ENCODE results near the gene TBCK.

The TBCK gene

GRCh38 chr4:106048250-106048971, 267.6 kb downstream of the TBCK start:
- TF ChIP-seq, protein P1, sequence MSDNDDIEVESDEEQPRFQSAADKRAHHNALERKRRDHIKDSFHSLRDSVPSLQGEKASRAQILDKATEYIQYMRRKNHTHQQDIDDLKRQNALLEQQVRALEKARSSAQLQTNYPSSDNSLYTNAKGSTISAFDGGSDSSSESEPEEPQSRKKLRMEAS (IDR thresholded peaks at IDR 0.05): no peak
- TF ChIP-seq USF1 (IDR thresholded peaks at IDR 0.05) (no peak), FOXM1 (IDR thresholded peaks at IDR 0.05; ENCODE audit: borderline replicate concordance, low read depth) (no peak), TCF12 (IDR thresholded peaks at IDR 0.05; ENCODE audit: low read depth) (no peak), CEBPB (IDR thresholded peaks at IDR 0.05) (no peak), YY1 (IDR thresholded peaks at IDR 0.05; ENCODE audit: low read depth) (no peak), RAD21 (IDR thresholded peaks at IDR 0.05; ENCODE audit: low read depth) (no peak), NFIC (IDR thresholded peaks at IDR 0.05) (no peak), TEAD4 (IDR thresholded peaks at IDR 0.05) (no peak), EGR1 (IDR thresholded peaks at IDR 0.05) (no peak), EP300 (IDR thresholded peaks at IDR 0.05; ENCODE audit: borderline replicate concordance) (no peak), ZBTB7A (IDR thresholded peaks at IDR 0.05; ENCODE audit: low read depth) (no peak), TAF1 (IDR thresholded peaks at IDR 0.05; ENCODE audit: low read depth) (no peak), CREB1 (IDR thresholded peaks at IDR 0.05; ENCODE audit: low read depth) (no peak)
- TF ChIP-seq, protein P2, sequence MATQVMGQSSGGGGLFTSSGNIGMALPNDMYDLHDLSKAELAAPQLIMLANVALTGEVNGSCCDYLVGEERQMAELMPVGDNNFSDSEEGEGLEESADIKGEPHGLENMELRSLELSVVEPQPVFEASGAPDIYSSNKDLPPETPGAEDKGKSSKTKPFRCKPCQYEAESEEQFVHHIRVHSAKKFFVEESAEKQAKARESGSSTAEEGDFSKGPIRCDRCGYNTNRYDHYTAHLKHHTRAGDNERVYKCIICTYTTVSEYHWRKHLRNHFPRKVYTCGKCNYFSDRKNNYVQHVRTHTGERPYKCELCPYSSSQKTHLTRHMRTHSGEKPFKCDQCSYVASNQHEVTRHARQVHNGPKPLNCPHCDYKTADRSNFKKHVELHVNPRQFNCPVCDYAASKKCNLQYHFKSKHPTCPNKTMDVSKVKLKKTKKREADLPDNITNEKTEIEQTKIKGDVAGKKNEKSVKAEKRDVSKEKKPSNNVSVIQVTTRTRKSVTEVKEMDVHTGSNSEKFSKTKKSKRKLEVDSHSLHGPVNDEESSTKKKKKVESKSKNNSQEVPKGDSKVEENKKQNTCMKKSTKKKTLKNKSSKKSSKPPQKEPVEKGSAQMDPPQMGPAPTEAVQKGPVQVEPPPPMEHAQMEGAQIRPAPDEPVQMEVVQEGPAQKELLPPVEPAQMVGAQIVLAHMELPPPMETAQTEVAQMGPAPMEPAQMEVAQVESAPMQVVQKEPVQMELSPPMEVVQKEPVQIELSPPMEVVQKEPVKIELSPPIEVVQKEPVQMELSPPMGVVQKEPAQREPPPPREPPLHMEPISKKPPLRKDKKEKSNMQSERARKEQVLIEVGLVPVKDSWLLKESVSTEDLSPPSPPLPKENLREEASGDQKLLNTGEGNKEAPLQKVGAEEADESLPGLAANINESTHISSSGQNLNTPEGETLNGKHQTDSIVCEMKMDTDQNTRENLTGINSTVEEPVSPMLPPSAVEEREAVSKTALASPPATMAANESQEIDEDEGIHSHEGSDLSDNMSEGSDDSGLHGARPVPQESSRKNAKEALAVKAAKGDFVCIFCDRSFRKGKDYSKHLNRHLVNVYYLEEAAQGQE (IDR thresholded peaks at IDR 0.05; ENCODE audit: low read depth): no peak

GRCh38 chr4:106046083-106046482, 269.9 kb downstream of the TBCK start:
- TF ChIP-seq YY1 (IDR thresholded peaks at IDR 0.05; ENCODE audit: low read depth): no peak
- TF ChIP-seq, protein P2 (IDR thresholded peaks at IDR 0.05; ENCODE audit: low read depth): no peak
- TF ChIP-seq RAD21 (IDR thresholded peaks at IDR 0.05; ENCODE audit: low read depth): no peak
- TF ChIP-seq TCF12 (IDR thresholded peaks at IDR 0.05; ENCODE audit: low read depth): no peak
- no peak for TF ChIP-seq CREB1 (IDR thresholded peaks at IDR 0.05; ENCODE audit: low read depth)
- no peak for TF ChIP-seq TAF1 (IDR thresholded peaks at IDR 0.05; ENCODE audit: low read depth)
- no peak for TF ChIP-seq CEBPB (IDR thresholded peaks at IDR 0.05)
- no peak for TF ChIP-seq NFIC (IDR thresholded peaks at IDR 0.05)
- TF ChIP-seq TEAD4 (IDR thresholded peaks at IDR 0.05): no peak
- no peak for TF ChIP-seq USF1 (IDR thresholded peaks at IDR 0.05)
- no peak for TF ChIP-seq EP300 (IDR thresholded peaks at IDR 0.05; ENCODE audit: borderline replicate concordance)
- TF ChIP-seq ZBTB7A (IDR thresholded peaks at IDR 0.05; ENCODE audit: low read depth): no peak
- TF ChIP-seq, protein P1 (IDR thresholded peaks at IDR 0.05): no peak
- TF ChIP-seq EGR1 (IDR thresholded peaks at IDR 0.05): no peak
- no peak for TF ChIP-seq FOXM1 (IDR thresholded peaks at IDR 0.05; ENCODE audit: borderline replicate concordance, low read depth)

DNA sequence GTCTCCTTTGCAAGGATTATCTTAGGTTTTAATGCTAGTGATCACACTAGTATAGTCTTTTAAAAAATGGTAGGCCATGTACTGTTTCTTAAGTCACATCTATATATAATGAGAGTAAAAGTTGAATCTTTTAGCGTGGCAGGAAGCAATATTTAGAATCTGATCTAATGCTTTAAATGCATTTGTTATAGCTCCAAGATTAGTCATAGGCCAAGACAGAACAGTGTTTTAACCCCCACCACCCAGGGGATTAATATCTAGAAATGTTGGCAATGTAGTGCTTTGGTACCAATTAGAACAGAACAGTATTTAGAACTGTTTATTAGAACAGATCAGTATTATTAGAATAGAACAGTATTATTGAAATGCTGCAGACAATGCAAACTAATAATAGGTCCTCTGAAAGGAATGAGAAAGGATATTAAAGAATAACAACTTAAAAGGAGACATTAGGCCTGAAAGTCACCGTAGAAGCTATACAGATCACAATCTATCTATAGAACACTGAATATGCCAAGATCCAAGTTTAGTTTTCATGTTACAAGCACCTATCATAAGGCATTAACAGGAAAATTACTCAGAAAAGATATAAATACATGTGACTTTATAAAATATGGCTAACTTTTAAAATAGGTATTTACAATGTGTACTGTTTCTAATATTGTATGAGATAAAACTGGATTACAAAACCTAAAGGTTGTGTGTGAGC, 274.6 kb downstream of the TBCK start:
- TF ChIP-seq EP300 (IDR thresholded peaks at IDR 0.05; ENCODE audit: borderline replicate concordance) (no peak), TCF12 (IDR thresholded peaks at IDR 0.05; ENCODE audit: low read depth) (no peak), YY1 (IDR thresholded peaks at IDR 0.05; ENCODE audit: low read depth) (no peak), USF1 (IDR thresholded peaks at IDR 0.05) (no peak), TEAD4 (IDR thresholded peaks at IDR 0.05) (no peak), ZBTB7A (IDR thresholded peaks at IDR 0.05; ENCODE audit: low read depth) (no peak), NFIC (IDR thresholded peaks at IDR 0.05) (no peak), EGR1 (IDR thresholded peaks at IDR 0.05) (no peak), CREB1 (IDR thresholded peaks at IDR 0.05; ENCODE audit: low read depth) (no peak), TAF1 (IDR thresholded peaks at IDR 0.05; ENCODE audit: low read depth) (no peak), CEBPB (IDR thresholded peaks at IDR 0.05) (no peak), RAD21 (IDR thresholded peaks at IDR 0.05; ENCODE audit: low read depth) (no peak), FOXM1 (IDR thresholded peaks at IDR 0.05; ENCODE audit: borderline replicate concordance, low read depth) (no peak)
- TF ChIP-seq, protein P2 (IDR thresholded peaks at IDR 0.05; ENCODE audit: low read depth): no peak
- TF ChIP-seq, protein P1 (IDR thresholded peaks at IDR 0.05): no peak

Data from Ishikawa (cell line).